Measurements from ENCODE around the gene PDE1C.

Gene PDE1C

GRCh38 chr7:32074787-32075585 lies 4.8 kb upstream of the PDE1C start:
- Histone ChIP-seq H3K36me3 (ENCODE audit: control insufficient read depth, insufficient read depth, low read length, severe bottlenecking) (no peaks in the 10 kb centered on the region), H3K4me3 (ENCODE audit: low read length) (no peak overlapping the region), H3K9me3 (ENCODE audit: control insufficient read depth, low read length) (peaks cover 3% of the 10 kb centered on the region), H3K9ac (ENCODE audit: low read length) (no peak overlapping the region), H3K4me1 (ENCODE audit: control insufficient read depth, insufficient read depth, low read length) (peaks cover 18% of the 10 kb centered on the region), H3K27me3 (replicated peaks; ENCODE audit: control insufficient read depth, insufficient read depth, low read length) (no peaks in the 10 kb centered on the region)
- no peak for DNase-seq (ENCODE audit: low read depth)

- H3K4me1 ChIP-seq (ENCODE audit: control insufficient read depth, insufficient read depth, low read length): peaks cover 23% of the 10 kb centered on the region
- H3K9ac ChIP-seq (ENCODE audit: low read length): no peak overlapping the region
- DNase-seq (ENCODE audit: low read depth): no peak
- H3K36me3 ChIP-seq (ENCODE audit: control insufficient read depth, insufficient read depth, low read length, severe bottlenecking): no peaks in the 10 kb centered on the region
- no peaks in the 10 kb centered on the region for H3K27me3 ChIP-seq (replicated peaks; ENCODE audit: control insufficient read depth, insufficient read depth, low read length)
- H3K4me3 ChIP-seq (ENCODE audit: low read length): no peak overlapping the region
- no peaks in the 10 kb centered on the region for H3K9me3 ChIP-seq (ENCODE audit: control insufficient read depth, low read length)
Observed at GRCh38 chr7:32073533-32073932, 3.3 kb upstream of the PDE1C start.

- Histone ChIP-seq H3K36me3 (ENCODE audit: control insufficient read depth, insufficient read depth, low read length, severe bottlenecking) (no peaks in the 10 kb centered on the region), H3K4me3 (ENCODE audit: low read length) (peak overlapping the region; percentile 89), H3K9ac (ENCODE audit: low read length) (peak overlapping the region; percentile 92), H3K9me3 (ENCODE audit: control insufficient read depth, low read length) (no peaks in the 10 kb centered on the region), H3K27me3 (replicated peaks; ENCODE audit: control insufficient read depth, insufficient read depth, low read length) (no peaks in the 10 kb centered on the region), H3K4me1 (ENCODE audit: control insufficient read depth, insufficient read depth, low read length) (peaks cover 23% of the 10 kb centered on the region)
- no peak for DNase-seq (ENCODE audit: low read depth)
Observed at GRCh38 chr7:32072397-32072796, 2.2 kb upstream of the PDE1C start.

- Histone ChIP-seq H3K9ac (ENCODE audit: low read length) (peak overlapping the region; percentile 92), H3K27me3 (replicated peaks; ENCODE audit: control insufficient read depth, insufficient read depth, low read length) (no peaks in the 10 kb centered on the region), H3K4me1 (ENCODE audit: control insufficient read depth, insufficient read depth, low read length) (peaks cover 24% of the 10 kb centered on the region), H3K36me3 (ENCODE audit: control insufficient read depth, insufficient read depth, low read length, severe bottlenecking) (no peaks in the 10 kb centered on the region), H3K4me3 (ENCODE audit: low read length) (peak overlapping the region; percentile 89), H3K9me3 (ENCODE audit: control insufficient read depth, low read length) (no peaks in the 10 kb centered on the region)
- DNase-seq (ENCODE audit: low read depth): no peak
Observed at GRCh38 chr7:32071466-32072091, 1.4 kb upstream of the PDE1C start.

- no peaks in the 10 kb centered on the region for H3K9me3 ChIP-seq (ENCODE audit: control insufficient read depth, low read length)
- H3K36me3 ChIP-seq (ENCODE audit: control insufficient read depth, insufficient read depth, low read length, severe bottlenecking): no peaks in the 10 kb centered on the region
- no peaks in the 10 kb centered on the region for H3K27me3 ChIP-seq (replicated peaks; ENCODE audit: control insufficient read depth, insufficient read depth, low read length)
- no peak for DNase-seq (ENCODE audit: low read depth)
- peak overlapping the region; percentile 92 for H3K9ac ChIP-seq (ENCODE audit: low read length)
- H3K4me1 ChIP-seq (ENCODE audit: control insufficient read depth, insufficient read depth, low read length): peaks cover 27% of the 10 kb centered on the region
- H3K4me3 ChIP-seq (ENCODE audit: low read length): peak overlapping the region; percentile 89
Observed at GRCh38 chr7:32070051-32070405, 179 bp downstream of the PDE1C start.

GRCh38 chr7:32069116-32069650 lies 1.0 kb downstream of the PDE1C start:
- Histone ChIP-seq H3K9me3 (ENCODE audit: control insufficient read depth, low read length) (no peaks in the 10 kb centered on the region), H3K4me1 (ENCODE audit: control insufficient read depth, insufficient read depth, low read length) (peaks cover 27% of the 10 kb centered on the region), H3K9ac (ENCODE audit: low read length) (peak overlapping the region; percentile 92), H3K27me3 (replicated peaks; ENCODE audit: control insufficient read depth, insufficient read depth, low read length) (no peaks in the 10 kb centered on the region), H3K36me3 (ENCODE audit: control insufficient read depth, insufficient read depth, low read length, severe bottlenecking) (no peaks in the 10 kb centered on the region), H3K4me3 (ENCODE audit: low read length) (peak overlapping the region; percentile 89)
- DNase-seq (ENCODE audit: low read depth): peak; percentile 44

GRCh38 chr7:32068411-32069101 lies 1.7 kb downstream of the PDE1C start:
- H3K9ac ChIP-seq (ENCODE audit: low read length): peak overlapping the region; percentile 5
- H3K4me3 ChIP-seq (ENCODE audit: low read length): peak overlapping the region; percentile 89
- H3K36me3 ChIP-seq (ENCODE audit: control insufficient read depth, insufficient read depth, low read length, severe bottlenecking): no peaks in the 10 kb centered on the region
- no peaks in the 10 kb centered on the region for H3K9me3 ChIP-seq (ENCODE audit: control insufficient read depth, low read length)
- peaks cover 27% of the 10 kb centered on the region for H3K4me1 ChIP-seq (ENCODE audit: control insufficient read depth, insufficient read depth, low read length)
- no peaks in the 10 kb centered on the region for H3K27me3 ChIP-seq (replicated peaks; ENCODE audit: control insufficient read depth, insufficient read depth, low read length)
- DNase-seq (ENCODE audit: low read depth): no peak

- Histone ChIP-seq H3K27me3 (replicated peaks; ENCODE audit: control insufficient read depth, insufficient read depth, low read length) (no peaks in the 10 kb centered on the region), H3K9ac (ENCODE audit: low read length) (no peak overlapping the region), H3K4me1 (ENCODE audit: control insufficient read depth, insufficient read depth, low read length) (peaks cover 16% of the 10 kb centered on the region), H3K9me3 (ENCODE audit: control insufficient read depth, low read length) (no peaks in the 10 kb centered on the region), H3K4me3 (ENCODE audit: low read length) (no peak overlapping the region), H3K36me3 (ENCODE audit: control insufficient read depth, insufficient read depth, low read length, severe bottlenecking) (no peaks in the 10 kb centered on the region)
- DNase-seq (ENCODE audit: low read depth): no peak
Observed at GRCh38 chr7:32066441-32066840, 3.8 kb downstream of the PDE1C start.

- H3K27me3 ChIP-seq (replicated peaks; ENCODE audit: control insufficient read depth, insufficient read depth, low read length): no peaks in the 10 kb centered on the region
- no peaks in the 10 kb centered on the region for H3K9me3 ChIP-seq (ENCODE audit: control insufficient read depth, low read length)
Observed at GRCh38 chr7:32063614-32064013, 6.6 kb downstream of the PDE1C start.

GRCh38 chr7:32062150-32062549 lies 8.1 kb downstream of the PDE1C start:
- H3K4me1 ChIP-seq (ENCODE audit: control insufficient read depth, insufficient read depth, low read length): peaks cover 49% of the 10 kb centered on the region
- no peak overlapping the region for H3K4me3 ChIP-seq (ENCODE audit: low read length)
- H3K9me3 ChIP-seq (ENCODE audit: control insufficient read depth, low read length): no peaks in the 10 kb centered on the region
- no peaks in the 10 kb centered on the region for H3K27me3 ChIP-seq (replicated peaks; ENCODE audit: control insufficient read depth, insufficient read depth, low read length)
- no peak overlapping the region for H3K9ac ChIP-seq (ENCODE audit: low read length)
- H3K36me3 ChIP-seq (ENCODE audit: control insufficient read depth, insufficient read depth, low read length, severe bottlenecking): no peaks in the 10 kb centered on the region
- peak; percentile 46 for DNase-seq (ENCODE audit: low read depth)

More at GRCh38 chr7:32063614-32064013, 6.6 kb downstream of the PDE1C start:
- H3K9ac ChIP-seq (ENCODE audit: low read length): no peak overlapping the region
- H3K4me3 ChIP-seq (ENCODE audit: low read length): no peak overlapping the region
- H3K36me3 ChIP-seq (ENCODE audit: control insufficient read depth, insufficient read depth, low read length, severe bottlenecking): no peaks in the 10 kb centered on the region
- H3K4me1 ChIP-seq (ENCODE audit: control insufficient read depth, insufficient read depth, low read length): peaks cover 34% of the 10 kb centered on the region
- DNase-seq (ENCODE audit: low read depth): no peak

GRCh38 chr7:32061346-32061745 lies 8.9 kb downstream of the PDE1C start:
- no peaks in the 10 kb centered on the region for H3K27me3 ChIP-seq (replicated peaks; ENCODE audit: control insufficient read depth, insufficient read depth, low read length)
- no peaks in the 10 kb centered on the region for H3K9me3 ChIP-seq (ENCODE audit: control insufficient read depth, low read length)
- no peak for DNase-seq (ENCODE audit: low read depth)
- peaks cover 47% of the 10 kb centered on the region for H3K4me1 ChIP-seq (ENCODE audit: control insufficient read depth, insufficient read depth, low read length)
- H3K9ac ChIP-seq (ENCODE audit: low read length): no peak overlapping the region
- H3K36me3 ChIP-seq (ENCODE audit: control insufficient read depth, insufficient read depth, low read length, severe bottlenecking): no peaks in the 10 kb centered on the region
- no peak overlapping the region for H3K4me3 ChIP-seq (ENCODE audit: low read length)

All from adipocyte (in vitro differentiated cells).